AG04450 (cell line): ENCODE measurements around the gene NXNL1. TPM values are rescaled to one million over a fixed set of nuclear protein-coding genes. Genes with fewer than 3 reads are reported as not detected.

ENCODE experiments used
- CTCF ChIA-PET: fragments of 300-600, 350-600 bp; formaldehyde crosslinking; extraction: SDS; loops from one replicate; lab custom pipeline; 2022; ENCODE audit warnings: antibody characterized with exemption, inconsistent platforms; lab: Charles Lee
- POLR2A ChIA-PET: fragments of 350-600 bp; formaldehyde crosslinking; extraction: SDS; loops from one replicate; lab custom pipeline; 2021; ENCODE audit warnings: antibody characterized with exemption, inconsistent platforms; lab: Yijun Ruan, JAX
- DNase-seq: peaks from one replicate; pipeline ENCODE4 v3.0.0-alpha.2; 2011; ENCODE audit warnings: low read depth, low spot score
- H3K27ac ChIP-seq: one replicate; pipeline ENCODE4 v1.5.1; 2012; ENCODE audit warnings: low read depth, low read length, control low read depth
- H3K27me3 ChIP-seq: one replicate; pipeline ENCODE4 v1.6.0; 2012; ENCODE audit warnings: low read length; ENCODE audit not compliant: control insufficient read depth, insufficient read depth
- H3K4me3 ChIP-seq: 2 replicates; pipeline ENCODE4 v1.5.1; 2011; ENCODE audit warnings: mild to moderate bottlenecking, low read depth, low read length, control low read depth
- H3K9me3 ChIP-seq: 2 replicates; pipeline ENCODE4 v1.5.1; 2012; ENCODE audit warnings: low read length; ENCODE audit not compliant: control insufficient read depth, insufficient read depth
- polyA plus RNA-seq: library from polyadenylated mRNA; depleted of rRNA; stranded (reverse); fragments of >200 nt; gene quantifications from 2 replicates; pipeline ENCODE4 v1.2.3, GENCODE V29; 2011
- TF ChIP-seq, protein P1 (sequence below): IDR thresholded peaks from 2 replicates; pipeline ENCODE4 v1.5.1; 2011; ENCODE audit warnings: low read depth, low read length, control low read depth, inconsistent platforms

NXNL1 gene
- polyA plus RNA-seq, 1 experiment = not detected

DNA sequence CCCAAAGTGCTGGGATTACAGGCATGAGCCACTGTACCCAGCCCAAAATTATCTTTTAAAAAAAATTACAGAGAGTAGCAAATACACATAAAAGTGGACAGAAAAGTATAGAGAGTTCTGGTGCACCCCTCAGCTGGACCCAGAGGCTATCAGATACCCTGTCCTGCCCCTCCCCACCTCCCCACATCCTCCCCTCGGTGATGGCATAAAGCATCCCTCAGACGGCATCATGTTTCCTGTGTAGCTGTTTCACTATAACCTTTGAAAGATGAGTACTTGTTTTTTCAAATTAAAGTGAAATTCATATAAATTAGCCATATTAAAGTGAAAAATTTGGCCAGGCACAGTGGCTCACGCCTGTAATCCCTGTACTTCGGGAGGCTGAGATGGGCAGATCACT lies 29.7 kb upstream of the NXNL1 start:
- H3K27ac ChIP-seq = no peak overlapping the region
- H3K27me3 ChIP-seq = no peaks in the 10 kb centered on the region
- POLR2A ChIA-PET = no interaction called here
- DNase-seq = no peak
- CTCF ChIA-PET = no interaction called here
- TF ChIP-seq, protein P1, sequence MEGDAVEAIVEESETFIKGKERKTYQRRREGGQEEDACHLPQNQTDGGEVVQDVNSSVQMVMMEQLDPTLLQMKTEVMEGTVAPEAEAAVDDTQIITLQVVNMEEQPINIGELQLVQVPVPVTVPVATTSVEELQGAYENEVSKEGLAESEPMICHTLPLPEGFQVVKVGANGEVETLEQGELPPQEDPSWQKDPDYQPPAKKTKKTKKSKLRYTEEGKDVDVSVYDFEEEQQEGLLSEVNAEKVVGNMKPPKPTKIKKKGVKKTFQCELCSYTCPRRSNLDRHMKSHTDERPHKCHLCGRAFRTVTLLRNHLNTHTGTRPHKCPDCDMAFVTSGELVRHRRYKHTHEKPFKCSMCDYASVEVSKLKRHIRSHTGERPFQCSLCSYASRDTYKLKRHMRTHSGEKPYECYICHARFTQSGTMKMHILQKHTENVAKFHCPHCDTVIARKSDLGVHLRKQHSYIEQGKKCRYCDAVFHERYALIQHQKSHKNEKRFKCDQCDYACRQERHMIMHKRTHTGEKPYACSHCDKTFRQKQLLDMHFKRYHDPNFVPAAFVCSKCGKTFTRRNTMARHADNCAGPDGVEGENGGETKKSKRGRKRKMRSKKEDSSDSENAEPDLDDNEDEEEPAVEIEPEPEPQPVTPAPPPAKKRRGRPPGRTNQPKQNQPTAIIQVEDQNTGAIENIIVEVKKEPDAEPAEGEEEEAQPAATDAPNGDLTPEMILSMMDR = no peak
- no peaks in the 10 kb centered on the region; the same call in 1 of the 2 replicates for H3K9me3 ChIP-seq
- no peak overlapping the region for H3K4me3 ChIP-seq

DNA sequence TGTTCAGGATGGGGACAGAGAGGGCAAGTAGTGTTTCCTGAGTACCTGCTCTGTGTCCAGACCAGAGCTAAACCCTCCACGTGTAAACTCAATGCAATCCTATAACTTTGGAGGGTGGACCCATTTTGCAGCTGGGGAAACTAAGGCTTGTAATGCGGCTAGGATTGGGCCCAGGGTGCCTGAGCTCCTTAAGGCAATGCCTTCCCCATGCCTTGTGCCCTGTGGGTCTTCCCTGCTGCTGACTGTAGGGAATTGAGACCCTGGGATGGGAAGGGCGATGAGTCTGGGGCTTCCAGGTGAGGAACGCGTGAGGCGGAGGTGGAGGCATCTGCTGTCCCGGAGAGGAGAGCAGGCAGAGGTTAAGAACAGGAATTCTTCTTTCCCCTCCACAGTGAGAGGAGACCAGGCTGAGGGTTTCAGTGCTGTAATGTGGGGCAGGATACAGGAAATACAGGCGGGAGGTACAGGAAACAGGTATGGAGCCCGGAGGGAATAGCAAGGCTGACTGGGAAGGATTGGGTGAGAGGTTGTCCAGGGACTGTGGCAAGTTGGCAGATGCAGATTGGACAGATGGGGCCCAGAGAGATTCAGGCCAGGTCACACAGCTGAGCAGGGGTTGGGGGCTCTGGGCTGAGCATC lies 28.8 kb upstream of the NXNL1 start:
- Histone ChIP-seq H3K4me3 (no peak overlapping the region), H3K9me3 (no peaks in the 10 kb centered on the region; the same call in 1 of the 2 replicates), H3K27me3 (no peaks in the 10 kb centered on the region), H3K27ac (no peak overlapping the region)
- TF ChIP-seq, protein P1 = no peak
- no peak for DNase-seq
- ChIA-PET CTCF (no interaction called here), POLR2A (interaction anchor here (0.8 kb wide), 1 partner anchor 9 kb away, joined by 3 read pairs; no protein-coding TSS in a partner anchor)

DNA sequence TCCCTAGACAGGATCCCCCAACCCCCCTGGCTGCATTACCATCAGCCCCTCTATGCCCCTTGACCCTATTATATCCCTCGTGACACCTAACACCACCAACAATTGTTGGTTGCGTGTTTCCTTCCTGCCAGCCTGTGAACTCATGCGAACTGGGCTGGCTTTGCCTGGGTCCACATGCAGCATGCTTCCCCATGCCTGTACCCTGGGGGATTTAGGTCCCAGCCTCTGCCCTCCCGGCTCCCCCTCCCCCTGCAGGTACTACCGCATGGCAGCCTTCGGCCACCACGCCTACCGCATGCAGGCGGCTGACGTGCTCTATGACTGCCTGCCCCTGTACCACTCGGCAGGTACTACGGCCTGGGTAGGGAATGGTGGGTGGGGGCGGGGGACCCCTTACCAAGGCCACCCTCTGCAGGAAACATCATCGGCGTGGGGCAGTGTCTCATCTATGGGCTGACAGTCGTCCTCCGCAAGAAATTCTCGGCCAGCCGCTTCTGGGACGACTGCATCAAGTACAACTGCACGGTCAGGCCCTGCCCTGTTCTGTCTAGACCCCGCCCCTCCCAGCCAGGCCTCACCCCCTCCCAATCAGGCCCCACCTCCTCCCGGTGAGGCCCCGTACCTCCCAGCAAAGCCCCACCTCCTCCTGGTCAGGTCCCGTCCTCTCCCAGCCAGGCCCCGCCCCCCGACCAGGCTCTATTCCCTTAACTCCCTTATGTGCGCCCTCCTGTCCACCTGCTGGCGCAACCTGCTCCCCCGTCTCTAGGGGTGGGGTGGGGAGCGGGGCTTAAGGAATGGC lies 28.1 kb upstream of the NXNL1 start:
- no peak for DNase-seq
- no peak overlapping the region for H3K27ac ChIP-seq
- H3K9me3 ChIP-seq = no peaks in the 10 kb centered on the region; the same call in 1 of the 2 replicates
- H3K27me3 ChIP-seq = no peaks in the 10 kb centered on the region
- H3K4me3 ChIP-seq = no peak overlapping the region
- POLR2A ChIA-PET = no interaction called here
- CTCF ChIA-PET = interaction anchor here (0.7 to 1.1 kb wide), 2 partner anchors 7 to 22 kb away, joined by 3 read pairs; no protein-coding TSS in a partner anchor
- TF ChIP-seq, protein P1 = no peak

DNA sequence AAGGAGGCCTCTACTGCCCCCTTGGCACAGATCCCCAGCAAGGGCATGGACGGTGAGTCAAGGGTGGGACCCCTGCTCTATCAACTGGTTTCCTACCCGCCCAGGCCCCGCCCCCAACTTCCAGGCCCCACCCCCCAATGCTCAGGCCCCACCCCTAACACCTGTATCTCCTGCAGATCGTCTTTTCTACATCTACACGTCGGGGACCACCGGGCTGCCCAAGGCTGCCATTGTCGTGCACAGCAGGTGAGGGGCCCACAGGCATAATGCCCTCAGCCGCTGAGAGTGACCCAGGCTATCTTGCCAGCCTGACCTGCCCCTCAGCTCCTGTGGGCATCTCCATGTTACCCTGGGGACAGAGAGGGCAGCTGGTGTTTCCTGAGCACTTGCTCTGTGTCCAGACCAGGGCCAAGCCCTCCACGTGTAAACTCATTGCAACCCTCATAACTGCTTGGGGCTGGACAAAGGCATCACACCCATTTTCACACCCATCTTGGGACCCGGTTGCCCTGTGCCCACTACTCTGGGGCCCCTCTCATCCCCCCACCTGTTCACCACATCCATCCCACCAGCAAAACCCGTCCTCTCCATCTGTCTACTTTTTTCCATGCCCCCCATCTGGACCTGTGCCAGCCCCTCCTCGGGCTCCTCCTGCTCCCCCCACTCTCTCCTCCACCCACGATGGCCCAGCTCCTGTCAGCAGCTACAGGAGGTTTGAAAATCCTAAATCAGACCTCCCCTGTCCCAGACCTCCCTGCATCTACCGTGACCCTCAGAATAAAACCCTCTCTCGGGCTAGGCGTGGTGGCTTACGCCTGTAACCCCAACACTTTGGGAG lies 26.8 kb upstream of the NXNL1 start:
- Histone ChIP-seq H3K27me3 (no peaks in the 10 kb centered on the region), H3K27ac (no peak overlapping the region), H3K9me3 (no peaks in the 10 kb centered on the region; the same call in 1 of the 2 replicates), H3K4me3 (no peak overlapping the region)
- TF ChIP-seq, protein P1 = no peak
- DNase-seq = no peak
- CTCF ChIA-PET = interaction anchor here (0.7 to 1.1 kb wide), 2 partner anchors 9 to 21 kb away, joined by 3 read pairs; no protein-coding TSS in a partner anchor
- POLR2A ChIA-PET = no interaction called here
